HG02884 (cell line): ENCODE measurements around the gene USP22.

Experiments used
- ATAC-seq: cut with Tn5 transposase; IDR thresholded peaks from one replicate; pipeline ENCODE4 v1.9.1; 2021; ENCODE audit warnings: mild to moderate bottlenecking, moderate library complexity; ENCODE audit not compliant: unreplicated experiment

USP22 gene

GRCh38 chr17:21002309-21003006 is 40.4 kb downstream of the USP22 start:
- no peak for ATAC-seq

DNA sequence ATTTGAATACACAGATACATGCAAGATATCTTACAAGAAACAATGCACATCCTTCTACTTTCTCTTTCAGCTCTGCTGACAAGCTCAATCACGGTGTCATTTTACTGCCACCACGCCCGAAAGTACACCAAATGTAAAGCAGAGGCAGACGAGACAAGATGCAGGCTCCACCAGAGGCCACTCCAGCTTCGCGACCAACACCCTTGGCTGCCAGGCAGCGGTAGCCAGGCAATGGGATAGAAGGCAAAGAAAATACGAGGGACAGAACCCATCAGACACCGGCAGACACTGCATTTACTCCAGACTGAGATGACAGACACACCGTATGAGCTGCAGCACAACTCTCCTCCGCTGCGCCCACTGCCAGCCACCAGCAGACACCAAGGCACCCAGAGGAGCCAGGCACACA is 41.0 kb downstream of the USP22 start:
- no peak for ATAC-seq

GRCh38 chr17:21001111-21001812 is 41.5 kb downstream of the USP22 start:
- no peak for ATAC-seq

DNA sequence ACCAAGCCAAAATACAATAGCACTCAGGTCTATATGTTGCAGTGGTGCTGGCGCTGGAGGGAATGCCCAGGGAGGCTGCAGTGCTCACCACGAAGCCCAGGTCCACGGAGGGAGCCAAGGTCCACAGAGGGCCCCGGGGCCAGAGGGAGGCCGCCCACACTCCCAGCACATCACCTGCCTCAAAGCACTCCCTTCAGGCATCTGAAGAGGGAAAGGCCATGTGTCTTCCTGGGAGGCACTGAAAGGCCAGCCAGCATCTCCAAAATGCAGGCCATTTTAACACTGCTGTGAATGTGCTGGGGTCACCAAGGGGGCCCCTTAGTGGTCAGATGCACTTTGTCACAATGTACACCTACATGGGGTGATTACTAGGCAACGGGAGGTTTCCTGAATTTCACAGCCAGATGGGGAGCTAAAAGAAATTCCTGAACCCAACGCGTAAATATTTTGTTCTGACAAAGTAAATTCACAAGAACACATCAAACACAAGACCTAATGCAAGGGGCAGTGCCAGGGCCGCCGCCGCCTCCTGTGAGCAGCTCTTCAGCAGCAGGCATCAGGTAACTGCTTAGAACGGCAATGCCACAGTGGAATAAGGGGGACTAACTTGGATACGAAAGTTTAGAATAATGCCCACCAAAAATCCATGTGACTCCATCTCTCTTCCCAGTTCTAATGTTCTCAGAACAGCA is 42.8 kb downstream of the USP22 start:
- ATAC-seq: no peak

GRCh38 chr17:20999044-20999573 is 43.7 kb downstream of the USP22 start:
- no peak for ATAC-seq

GRCh38 chr17:20998571-20999043 is 44.2 kb downstream of the USP22 start:
- ATAC-seq: no peak

DNA sequence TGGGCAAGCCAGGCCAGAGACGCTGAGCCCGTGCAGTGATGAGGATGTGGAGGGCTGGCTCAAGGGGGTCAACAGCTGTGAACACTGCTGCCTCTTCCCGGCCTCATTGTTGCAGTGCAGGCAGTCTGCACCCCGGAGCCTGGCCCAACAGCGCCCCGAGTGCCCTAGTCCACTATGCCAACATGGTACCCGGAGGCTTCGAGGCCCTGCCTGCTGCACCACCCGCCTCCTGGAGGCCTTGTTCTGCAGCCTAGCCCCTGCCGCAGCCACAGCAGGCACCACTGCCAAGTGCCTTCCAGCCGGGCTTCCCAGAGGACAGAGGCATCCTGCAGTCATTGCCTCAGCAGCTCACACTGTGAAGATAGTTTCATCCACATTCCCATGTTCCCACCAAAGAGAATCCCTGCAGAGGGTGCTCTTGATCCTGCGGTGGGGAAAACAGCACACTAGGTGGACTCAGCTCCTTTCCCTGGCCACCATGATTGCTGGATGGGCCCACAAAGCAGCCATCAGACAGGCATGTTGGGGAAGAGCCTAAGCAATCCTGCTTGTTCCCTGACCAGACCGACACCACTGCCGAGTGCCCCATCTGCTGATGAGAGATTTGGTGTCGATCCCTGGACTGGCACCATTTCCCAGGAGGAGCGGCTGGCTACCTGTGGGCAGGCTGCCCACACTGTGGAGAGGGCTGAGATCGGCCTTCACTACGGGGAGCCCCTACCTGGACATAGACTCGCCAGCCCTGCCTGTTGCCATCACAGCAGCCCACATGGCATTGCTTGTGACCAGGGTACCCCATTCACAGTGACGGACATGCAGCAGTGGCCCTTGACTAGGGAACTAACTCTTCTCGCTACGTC is 44.9 kb downstream of the USP22 start:
- ATAC-seq: no peak

DNA sequence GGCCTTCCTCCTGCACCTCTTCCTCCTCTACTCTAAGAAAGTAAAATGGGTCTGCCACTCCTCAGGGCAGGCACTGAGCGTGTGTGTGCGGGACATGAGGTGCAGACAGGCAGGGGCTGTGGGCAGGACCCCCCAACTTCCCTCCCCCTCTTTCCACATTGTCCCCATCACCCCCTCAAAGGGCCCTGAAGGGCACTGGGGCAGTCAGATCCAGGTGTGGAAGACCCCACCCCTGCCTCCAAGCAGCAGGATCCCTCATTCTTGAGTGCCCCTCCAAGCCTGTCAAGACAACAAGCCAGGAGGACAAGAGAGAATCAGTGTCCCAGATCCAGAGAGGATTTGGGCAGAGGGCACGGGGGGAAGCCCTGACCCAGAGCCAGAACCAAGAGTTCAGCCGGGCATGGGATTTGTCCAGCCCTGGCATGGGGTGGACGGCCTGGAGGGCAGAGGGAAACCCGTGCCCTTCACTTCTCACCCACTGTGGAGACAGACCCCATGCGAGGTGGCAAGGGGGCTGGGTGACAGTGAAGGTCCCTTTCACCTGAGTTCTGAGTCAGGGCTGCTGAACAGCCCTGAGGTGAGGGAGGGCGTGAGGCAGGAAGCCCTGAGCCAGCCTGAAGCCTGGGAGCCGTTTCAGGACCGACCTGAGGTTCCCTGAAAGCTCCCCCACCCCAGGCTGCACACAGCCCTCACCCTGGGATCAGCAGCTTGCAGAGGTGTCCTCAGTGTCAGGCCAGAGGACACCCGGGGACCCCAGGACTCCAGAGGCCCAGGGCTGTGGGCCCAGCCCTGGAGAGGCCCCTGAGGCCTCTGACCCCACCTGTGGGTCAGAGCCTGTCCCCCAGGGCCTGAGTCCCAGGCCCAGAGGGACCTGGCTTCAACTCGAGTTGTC is 45.8 kb downstream of the USP22 start:
- ATAC-seq: no peak

DNA sequence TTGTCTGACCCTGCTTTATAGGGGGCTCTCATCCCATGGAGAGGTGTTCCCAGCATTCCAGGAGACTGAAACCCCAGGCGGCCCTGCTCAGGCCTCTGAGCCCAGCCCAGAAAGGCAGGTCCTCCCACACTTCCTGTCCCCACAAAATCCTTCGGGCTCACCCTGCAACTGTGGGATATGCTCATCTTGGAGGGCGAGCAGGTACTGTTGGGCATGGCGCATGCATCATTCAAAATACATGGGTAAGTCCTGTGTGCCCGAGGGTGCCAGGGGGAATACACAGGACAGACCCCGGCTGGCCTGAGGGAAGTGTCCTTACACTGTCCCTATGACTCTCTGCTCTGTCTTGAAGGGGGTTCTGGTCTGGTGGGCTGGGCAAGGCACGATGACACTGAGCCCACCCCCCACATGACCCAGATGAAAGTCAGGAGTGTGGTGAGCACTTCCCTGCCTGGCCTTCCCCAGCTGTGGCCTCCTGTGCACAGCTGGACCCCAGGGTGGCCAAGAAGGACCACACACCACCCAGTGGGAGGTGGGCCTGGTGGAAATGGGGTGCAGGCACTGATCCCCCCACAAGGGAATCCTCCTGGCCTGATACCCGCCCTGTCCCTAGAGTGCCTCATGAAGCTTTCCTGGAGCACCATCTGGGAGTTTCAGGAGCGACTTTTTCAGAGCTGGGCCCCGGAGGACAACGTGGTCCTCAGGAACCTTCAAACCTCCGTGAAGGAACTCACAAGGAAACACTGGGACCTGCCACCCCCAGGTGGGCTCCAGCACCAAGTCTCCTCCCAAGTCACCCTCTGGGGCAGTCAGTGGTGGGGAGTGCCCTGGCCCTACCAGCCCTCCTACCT is 46.7 kb downstream of the USP22 start:
- no peak for ATAC-seq

DNA sequence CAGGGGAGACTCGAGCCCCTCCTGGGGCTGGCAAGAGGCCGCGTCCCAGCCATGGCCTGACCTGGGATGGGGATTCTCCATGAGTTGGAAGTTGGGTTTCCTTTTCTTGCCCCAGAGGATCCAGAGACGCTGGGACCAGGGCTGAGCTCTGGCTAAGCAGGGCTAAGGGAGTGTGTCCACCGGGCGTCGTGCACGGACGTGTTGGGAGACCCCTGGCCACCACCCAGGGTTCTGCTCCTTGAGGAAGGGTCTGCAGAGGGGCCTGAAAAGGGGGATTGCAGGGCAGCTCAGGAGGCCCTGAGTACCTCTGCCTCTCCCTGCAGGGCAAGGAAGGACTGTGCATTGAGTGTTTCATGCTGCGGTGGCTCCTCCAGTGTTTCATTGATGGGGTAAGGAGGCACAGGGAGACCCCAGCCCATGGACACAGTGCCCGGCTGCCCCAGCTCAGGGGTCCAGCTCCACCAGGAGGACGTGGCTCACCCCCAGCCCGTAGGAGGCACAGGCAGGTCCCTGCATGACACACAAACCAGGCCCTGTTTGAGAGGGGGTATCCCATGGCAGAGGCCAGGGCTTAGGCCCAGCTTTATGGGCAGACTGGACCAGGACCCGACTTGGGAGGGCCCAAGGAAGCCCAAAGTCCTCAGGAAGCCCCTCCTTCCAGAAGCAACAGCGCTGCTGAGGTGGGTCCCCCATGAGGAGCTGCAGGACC is 47.5 kb downstream of the USP22 start:
- no peak for ATAC-seq

DNA sequence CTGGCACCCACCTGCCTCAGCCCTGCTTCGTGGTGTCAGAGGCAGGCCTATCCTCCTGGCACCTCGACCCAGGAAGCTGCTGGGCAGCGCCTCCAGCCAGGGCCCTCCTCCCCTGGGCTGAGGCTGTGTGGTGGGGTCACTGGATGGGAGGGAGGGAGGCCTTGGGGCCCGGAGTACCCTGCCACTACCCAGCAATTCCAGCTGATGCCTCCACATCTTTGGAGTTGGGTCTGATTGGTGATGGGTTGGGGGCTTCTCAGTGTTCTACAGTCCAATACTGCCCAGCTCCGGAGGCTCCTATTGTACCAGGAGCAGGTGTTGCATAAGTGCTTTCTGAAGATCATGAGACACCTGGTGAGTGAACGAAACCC is 48.0 kb downstream of the USP22 start:
- no peak for ATAC-seq

DNA sequence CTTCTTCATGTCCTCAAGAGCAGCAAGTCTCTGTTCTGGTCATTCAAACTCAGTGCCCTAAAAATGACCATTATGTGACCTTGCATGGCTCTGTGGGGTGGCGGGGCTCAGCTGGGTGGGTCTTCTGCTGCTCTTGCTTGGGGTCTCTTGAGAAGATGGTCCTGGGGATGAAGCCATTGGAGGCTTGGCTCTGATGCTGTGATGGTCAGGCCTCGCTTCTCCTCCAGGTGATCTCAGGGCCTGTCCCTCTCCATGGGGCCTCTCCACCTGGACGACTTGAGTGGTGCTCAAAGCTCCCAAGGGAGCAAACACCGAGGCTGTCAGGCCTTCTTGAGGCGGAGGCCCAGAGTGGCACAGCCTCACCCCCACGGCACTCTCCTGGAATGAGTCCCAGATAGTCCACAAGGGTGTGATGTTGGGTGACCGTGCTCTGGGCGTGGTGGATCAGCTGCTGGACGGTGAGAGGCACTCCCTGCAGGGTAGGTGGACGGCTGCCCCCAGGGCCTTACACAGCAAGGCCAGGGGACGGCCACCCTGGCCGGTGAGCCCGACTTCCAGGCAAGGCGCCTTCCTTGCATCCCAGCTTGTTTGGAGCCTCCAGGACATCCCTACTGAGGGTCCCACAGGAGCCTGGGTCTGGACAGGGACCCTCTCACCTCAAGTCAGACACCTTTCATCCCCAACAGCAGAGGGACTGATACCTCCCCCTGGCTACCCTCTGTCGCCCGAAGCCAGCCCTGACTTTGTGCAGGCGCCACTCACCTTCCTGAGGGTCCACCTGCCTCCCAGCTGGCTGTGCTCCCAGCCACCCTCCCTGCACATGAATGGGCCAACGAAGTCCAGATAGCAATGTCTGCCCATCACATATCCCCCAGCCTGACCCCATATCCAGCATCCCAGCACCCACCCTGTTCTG is 48.7 kb downstream of the USP22 start:
- ATAC-seq: no peak

DNA sequence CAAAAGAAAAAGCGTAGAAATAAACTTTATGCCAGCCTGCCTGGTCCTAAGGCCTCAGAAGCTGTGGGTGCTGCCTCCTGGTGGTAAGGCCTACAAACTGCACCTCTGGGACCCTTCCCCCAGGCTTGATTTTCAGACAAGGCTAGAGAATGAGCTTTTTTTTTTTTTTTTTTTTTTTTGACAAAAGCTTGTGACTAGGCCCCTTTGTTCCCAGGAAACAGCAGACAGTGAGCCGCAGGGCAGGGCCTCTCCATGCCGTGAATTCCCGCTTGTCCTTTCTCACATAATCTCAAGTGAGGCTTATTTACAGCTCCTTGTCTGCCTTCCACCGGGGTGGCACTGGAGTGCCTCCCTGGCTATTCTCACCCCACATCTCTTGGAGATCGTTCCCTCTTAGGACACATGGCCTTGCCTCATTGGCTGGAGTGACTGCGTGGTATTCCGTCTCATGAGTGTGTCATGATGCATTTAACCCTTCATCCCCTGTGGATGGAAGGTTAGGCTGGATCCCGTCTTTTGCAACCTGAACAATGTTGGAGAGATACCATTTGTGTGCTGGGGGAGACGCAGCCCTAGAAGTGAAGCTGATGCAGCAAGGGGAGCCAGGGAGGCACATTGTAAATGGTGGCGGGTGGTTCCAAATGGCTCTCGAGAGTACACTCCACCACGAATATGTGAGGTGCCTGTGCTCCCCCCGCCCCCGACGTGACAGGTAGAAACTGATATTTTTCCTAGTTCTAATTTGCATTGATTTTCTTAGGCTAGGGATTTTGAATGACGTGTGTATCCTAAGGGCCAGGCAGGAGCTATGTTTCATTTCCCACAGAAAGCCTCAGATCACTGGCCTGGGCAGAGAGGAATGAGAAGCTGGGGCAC is 49.6 kb downstream of the USP22 start:
- no peak for ATAC-seq

DNA sequence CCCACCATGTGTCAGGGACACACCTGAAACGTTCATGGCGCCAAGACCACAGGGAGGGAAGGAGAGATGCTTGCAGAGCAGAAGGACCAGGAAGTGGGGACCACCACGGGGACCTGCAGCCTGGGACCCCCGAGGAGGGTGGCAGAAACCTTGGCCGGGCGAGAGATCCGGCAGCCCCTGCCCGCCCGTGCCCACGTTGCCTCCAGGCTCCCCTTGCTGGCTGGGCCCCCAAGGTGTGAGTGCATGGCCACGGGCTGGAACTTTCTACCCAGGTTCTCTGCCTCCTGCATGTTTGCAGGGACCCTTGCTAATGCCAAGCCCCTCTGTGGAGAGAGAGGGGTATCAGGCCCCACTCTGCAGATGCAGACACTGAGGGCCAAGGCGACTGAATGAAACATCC is 50.4 kb downstream of the USP22 start:
- ATAC-seq: no peak

DNA sequence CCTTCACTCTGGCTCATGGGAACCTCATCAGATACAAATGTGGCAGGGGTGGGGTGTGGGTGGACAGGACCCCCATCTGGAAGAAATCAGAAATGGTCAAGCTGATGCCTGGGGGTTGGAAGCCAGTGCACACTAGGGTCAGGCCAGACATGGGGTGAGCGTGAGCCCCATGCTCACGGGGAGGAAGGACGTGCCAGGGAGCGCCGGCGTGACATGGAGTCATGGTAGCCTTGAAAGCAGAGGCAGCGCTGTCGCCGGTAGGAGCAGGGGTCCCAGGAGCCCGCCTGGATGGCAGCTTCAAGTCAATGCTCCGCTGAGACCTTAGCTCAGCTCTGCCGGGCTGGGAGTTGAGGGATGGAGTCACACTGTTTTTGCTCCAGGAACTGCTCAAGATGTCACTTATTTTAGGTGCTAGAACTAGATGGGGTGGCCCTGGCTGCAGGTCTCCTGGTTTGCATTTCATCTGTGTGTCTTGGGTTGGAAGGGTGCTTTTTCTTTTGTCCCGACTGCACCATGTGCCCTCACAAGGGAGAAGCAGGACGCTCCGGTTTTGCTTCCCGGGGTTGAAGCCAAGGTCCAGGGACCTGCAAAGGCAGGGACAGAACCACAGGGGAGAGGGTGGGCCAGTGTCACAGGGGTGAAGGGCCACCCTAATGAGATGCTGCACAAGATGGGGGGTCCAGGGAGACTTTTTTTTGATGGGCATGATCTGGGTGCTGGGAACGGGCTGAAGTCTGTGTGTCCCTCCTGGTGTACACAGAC is 51.4 kb downstream of the USP22 start:
- no peak for ATAC-seq
